ENCODE measurements around the gene ACCSL. TPM values are rescaled to one million over a fixed set of nuclear protein-coding genes. Genes with fewer than 3 reads are reported as not detected.

The ACCSL gene
- total RNA-seq, 2 experiments from 2014 or later: not detected

- CTCF ChIA-PET: interaction anchor here (3.4 kb wide), 1 partner anchor 22 kb away, joined by 14 read pairs; the partner anchor contains the start of gene EXT2
- no peaks in the 10 kb centered on the region for H3K9me3 Mint-ChIP-seq
- H3K4me3 Mint-ChIP-seq: no peak overlapping the region
- no peak for DNase-seq
- no peaks in the 10 kb centered on the region for H3K36me3 Mint-ChIP-seq (ENCODE audit: low read depth)
- H3K27me3 Mint-ChIP-seq: no peaks in the 10 kb centered on the region
- H3K27ac Mint-ChIP-seq: no peak overlapping the region
- no peaks in the 10 kb centered on the region for H3K4me1 Mint-ChIP-seq
- POLR2A ChIA-PET: no interaction called here
These were observed 25.2 kb downstream of the ACCSL start for GRCh38 chr11:44072757-44073658.

- Mint-ChIP-seq H3K27me3 (no peaks in the 10 kb centered on the region), H3K4me3 (no peak overlapping the region), H3K9me3 (no peaks in the 10 kb centered on the region), H3K27ac (no peak overlapping the region), H3K4me1 (no peaks in the 10 kb centered on the region), H3K36me3 (ENCODE audit: low read depth) (no peaks in the 10 kb centered on the region)
- ChIA-PET CTCF (interaction anchor here (1.3 to 2.5 kb wide), 2 partner anchors 8 to 16 kb away, joined by 3 to 11 read pairs; partner anchors contain the start of gene EXT2), POLR2A (no interaction called here)
- no peak for DNase-seq
These were observed 31.0 kb downstream of the ACCSL start for GRCh38 chr11:44078794-44079193.

- CTCF ChIA-PET: interaction anchor here (1.3 to 2.5 kb wide), 2 partner anchors 9 to 15 kb away, joined by 3 to 11 read pairs; partner anchors contain the start of gene EXT2
- POLR2A ChIA-PET: no interaction called here
These were observed 31.6 kb downstream of the ACCSL start for GRCh38 chr11:44079376-44079775.

GRCh38 chr11:44080951-44081350 lies 33.2 kb downstream of the ACCSL start:
- Mint-ChIP-seq H3K27ac (no peak overlapping the region), H3K4me1 (no peaks in the 10 kb centered on the region), H3K27me3 (no peaks in the 10 kb centered on the region), H3K9me3 (peaks cover 5% of the 10 kb centered on the region), H3K36me3 (ENCODE audit: low read depth) (peaks cover 3% of the 10 kb centered on the region), H3K4me3 (no peak overlapping the region)
- POLR2A ChIA-PET: no interaction called here
- no peak for DNase-seq
- CTCF ChIA-PET: interaction anchor here (1.1 to 2.4 kb wide), 2 partner anchors 13 to 14 kb away, joined by 3 to 9 read pairs; partner anchors contain the start of gene EXT2

More at GRCh38 chr11:44079376-44079775, 31.6 kb downstream of the ACCSL start:
- Mint-ChIP-seq H3K36me3 (ENCODE audit: low read depth) (no peaks in the 10 kb centered on the region), H3K4me1 (no peaks in the 10 kb centered on the region), H3K9me3 (no peaks in the 10 kb centered on the region), H3K4me3 (no peak overlapping the region), H3K27ac (no peak overlapping the region), H3K27me3 (no peaks in the 10 kb centered on the region)
- no peak for DNase-seq

GRCh38 chr11:44082645-44083044 lies 34.9 kb downstream of the ACCSL start:
- Mint-ChIP-seq H3K27me3 (no peaks in the 10 kb centered on the region), H3K9me3 (peaks cover 8% of the 10 kb centered on the region), H3K4me3 (no peak overlapping the region), H3K36me3 (ENCODE audit: low read depth) (peaks cover 4% of the 10 kb centered on the region), H3K4me1 (no peaks in the 10 kb centered on the region), H3K27ac (no peak overlapping the region)
- ChIA-PET POLR2A (no interaction called here), CTCF (interaction anchor here (1.5 to 2.1 kb wide), 2 partner anchors 12 kb away, joined by 5 to 10 read pairs; partner anchors contain the start of gene EXT2)
- no peak for DNase-seq

GRCh38 chr11:44083433-44083832 lies 35.7 kb downstream of the ACCSL start:
- H3K9me3 Mint-ChIP-seq: peaks cover 8% of the 10 kb centered on the region
- DNase-seq: no peak
- peaks cover 3% of the 10 kb centered on the region for H3K4me1 Mint-ChIP-seq
- peaks cover 4% of the 10 kb centered on the region for H3K36me3 Mint-ChIP-seq (ENCODE audit: low read depth)
- H3K27me3 Mint-ChIP-seq: no peaks in the 10 kb centered on the region
- POLR2A ChIA-PET: no interaction called here
- H3K27ac Mint-ChIP-seq: no peak overlapping the region
- no peak overlapping the region for H3K4me3 Mint-ChIP-seq
- CTCF ChIA-PET: interaction anchor here (1.5 to 2.1 kb wide), 2 partner anchors 11 to 13 kb away, joined by 5 to 10 read pairs; partner anchors contain the start of gene EXT2

GRCh38 chr11:44083906-44084305 lies 36.1 kb downstream of the ACCSL start:
- H3K27ac Mint-ChIP-seq: no peak overlapping the region
- H3K9me3 Mint-ChIP-seq: peaks cover 8% of the 10 kb centered on the region
- POLR2A ChIA-PET: no interaction called here
- no peak for DNase-seq
- peaks cover 7% of the 10 kb centered on the region for H3K4me1 Mint-ChIP-seq
- H3K27me3 Mint-ChIP-seq: no peaks in the 10 kb centered on the region
- H3K36me3 Mint-ChIP-seq (ENCODE audit: low read depth): peaks cover 4% of the 10 kb centered on the region
- H3K4me3 Mint-ChIP-seq: no peak overlapping the region
- CTCF ChIA-PET: interaction anchor here (0.6 to 2.1 kb wide), 2 partner anchors 11 to 1150 kb away, joined by 3 to 10 read pairs; partner anchors contain the start of gene EXT2

GRCh38 chr11:44085330-44085729 lies 37.5 kb downstream of the ACCSL start:
- Mint-ChIP-seq H3K9me3 (peaks cover 8% of the 10 kb centered on the region), H3K4me1 (peaks cover 14% of the 10 kb centered on the region), H3K27ac (no peak overlapping the region), H3K27me3 (no peaks in the 10 kb centered on the region), H3K36me3 (ENCODE audit: low read depth) (peaks cover 4% of the 10 kb centered on the region), H3K4me3 (no peak overlapping the region)
- no peak for DNase-seq
- ChIA-PET POLR2A (no interaction called here), CTCF (interaction anchor here (0.8 to 1.2 kb wide), 5 partner anchors 9 to 15 kb away, joined by 3 read pairs; partner anchors contain the start of gene EXT2)

GRCh38 chr11:44088377-44088776 lies 40.6 kb downstream of the ACCSL start:
- Mint-ChIP-seq H3K4me1 (peaks cover 14% of the 10 kb centered on the region), H3K4me3 (no peak overlapping the region), H3K9me3 (peaks cover 8% of the 10 kb centered on the region), H3K27ac (no peak overlapping the region), H3K27me3 (peaks cover 8% of the 10 kb centered on the region), H3K36me3 (ENCODE audit: low read depth) (peaks cover 4% of the 10 kb centered on the region)
- CTCF ChIA-PET: interaction anchor here (1.0 to 1.4 kb wide), 2 partner anchors 18 to 27 kb away, joined by 3 to 4 read pairs; no protein-coding TSS in a partner anchor
- POLR2A ChIA-PET: interaction anchor here (0.7 kb wide), 1 partner anchor 186 kb away, joined by 4 read pairs; no protein-coding TSS in a partner anchor
- no peak for DNase-seq

- H3K27ac Mint-ChIP-seq: no peak overlapping the region
- H3K9me3 Mint-ChIP-seq: peaks cover 8% of the 10 kb centered on the region
- H3K36me3 Mint-ChIP-seq (ENCODE audit: low read depth): peaks cover 4% of the 10 kb centered on the region
- CTCF ChIA-PET: interaction anchor here (1.4 kb wide), 1 partner anchor 28 kb away, joined by 4 read pairs; no protein-coding TSS in a partner anchor
- H3K27me3 Mint-ChIP-seq: peaks cover 8% of the 10 kb centered on the region
- POLR2A ChIA-PET: no interaction called here
- H3K4me1 Mint-ChIP-seq: peaks cover 14% of the 10 kb centered on the region
- no peak for DNase-seq
- no peak overlapping the region for H3K4me3 Mint-ChIP-seq
These were observed 41.1 kb downstream of the ACCSL start for GRCh38 chr11:44088871-44089270.

GRCh38 chr11:44090539-44090938 lies 42.8 kb downstream of the ACCSL start:
- ChIA-PET CTCF (no interaction called here), POLR2A (no interaction called here)
- Mint-ChIP-seq H3K27ac (no peak overlapping the region), H3K4me3 (no peak overlapping the region), H3K9me3 (peaks cover 5% of the 10 kb centered on the region), H3K36me3 (ENCODE audit: low read depth) (peaks cover 4% of the 10 kb centered on the region), H3K27me3 (peaks cover 8% of the 10 kb centered on the region), H3K4me1 (peaks cover 26% of the 10 kb centered on the region)
- no peak for DNase-seq

GRCh38 chr11:44094260-44094868 lies 46.6 kb downstream of the ACCSL start:
- Mint-ChIP-seq H3K27me3 (peaks cover 8% of the 10 kb centered on the region), H3K4me3 (peak overlapping the region; percentile 35), H3K9me3 (no peaks in the 10 kb centered on the region), H3K27ac (no peak overlapping the region), H3K4me1 (peaks cover 25% of the 10 kb centered on the region), H3K36me3 (ENCODE audit: low read depth) (no peaks in the 10 kb centered on the region)
- ChIA-PET CTCF (interaction anchor here (0.6 to 2.6 kb wide), 16 partner anchors 8 to 442 kb away, joined by 3 to 14 read pairs (median 4); partner anchors contain the start of gene ACCS), POLR2A (no interaction called here)
- peak; percentile 90 for DNase-seq

Data from activated CD4-positive, alpha-beta T cell treated with anti-CD3 and anti-CD28 coated beads, Interleukin-2, amount 10 ng/mL, durations not matched to agents 7 days and 5 days (primary cell).